GM21381 (cell line): ENCODE data around the gene CISTR.
"Not testable (repeated sequence)": the region's sequence is repeated elsewhere in the genome, so short reads cannot be mapped to it uniquely, and the experiment has no call there.

Source experiments
- ATAC-seq: cut with Tn5 transposase; IDR thresholded peaks from one replicate; pipeline ENCODE4 v1.9.1; 2021; ENCODE audit warnings: mild to moderate bottlenecking, moderate library complexity; ENCODE audit not compliant: unreplicated experiment

The CISTR gene

DNA sequence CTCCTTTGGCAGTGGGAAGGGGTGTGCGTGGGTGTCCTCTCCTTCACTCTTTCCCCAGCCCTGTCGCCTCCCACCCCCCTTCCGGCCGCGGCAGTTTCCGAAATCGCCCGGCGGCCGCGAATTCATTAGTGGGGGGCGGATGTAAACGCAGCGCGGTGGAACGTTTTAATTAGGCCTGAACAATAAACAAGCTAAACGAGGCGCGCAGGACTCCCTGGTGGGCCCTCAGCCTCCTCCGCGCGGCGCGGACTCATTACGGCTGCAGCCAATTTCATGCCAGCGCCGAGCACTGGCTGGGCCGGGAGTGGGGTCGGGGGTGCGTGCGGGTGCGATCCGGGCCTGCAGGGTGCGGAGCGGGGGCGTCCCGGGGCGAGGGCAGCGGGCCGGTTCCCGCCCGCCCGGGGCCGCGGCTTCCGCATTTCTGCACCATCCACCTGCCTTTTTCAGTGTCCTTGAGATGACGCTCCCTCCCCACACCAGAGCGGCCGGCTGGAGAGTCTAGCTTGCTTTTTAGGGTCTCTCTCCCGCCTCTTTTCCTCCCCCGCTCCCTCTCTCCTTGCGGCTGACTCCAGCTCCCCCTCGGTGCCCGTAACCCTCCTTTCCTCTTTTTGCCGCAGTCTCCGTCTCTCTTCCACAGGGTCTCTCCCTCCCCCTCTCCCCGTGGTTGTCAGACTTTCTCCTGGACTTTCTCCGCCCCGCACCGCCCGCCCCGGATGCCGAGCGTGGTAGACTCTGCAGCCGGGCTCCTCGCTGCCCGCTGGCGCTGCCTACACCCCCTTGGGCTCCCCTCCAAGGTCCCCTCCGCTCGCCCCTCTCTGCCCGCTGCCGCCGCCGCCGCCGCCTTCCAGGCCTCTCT lies at the start of gene CISTR:
TSS of gene CISTR (minus strand) at position 644 of the 856 bp plus-strand sequence.
- ATAC-seq: peak; percentile 27

DNA sequence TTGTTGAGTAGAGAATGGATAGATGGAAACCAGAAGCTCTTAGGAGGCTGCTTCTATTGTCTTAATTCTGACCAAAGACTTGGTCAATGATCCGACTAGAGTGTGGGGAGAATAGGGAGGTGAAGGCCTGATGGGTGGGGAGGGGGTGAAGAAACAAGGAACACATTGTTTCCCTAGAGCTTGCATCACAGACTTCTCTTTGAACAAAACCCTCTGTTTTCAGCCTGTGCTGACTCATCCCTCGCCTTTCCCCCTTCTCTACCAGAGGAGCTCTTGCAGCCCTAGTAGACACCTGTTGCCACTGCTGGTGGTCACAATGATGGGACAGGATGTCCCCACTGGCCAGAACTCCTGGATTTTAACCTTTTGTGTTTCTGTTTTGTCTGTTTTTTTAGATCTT lies 46.8 kb upstream of the CISTR start:
- ATAC-seq: no peak

DNA sequence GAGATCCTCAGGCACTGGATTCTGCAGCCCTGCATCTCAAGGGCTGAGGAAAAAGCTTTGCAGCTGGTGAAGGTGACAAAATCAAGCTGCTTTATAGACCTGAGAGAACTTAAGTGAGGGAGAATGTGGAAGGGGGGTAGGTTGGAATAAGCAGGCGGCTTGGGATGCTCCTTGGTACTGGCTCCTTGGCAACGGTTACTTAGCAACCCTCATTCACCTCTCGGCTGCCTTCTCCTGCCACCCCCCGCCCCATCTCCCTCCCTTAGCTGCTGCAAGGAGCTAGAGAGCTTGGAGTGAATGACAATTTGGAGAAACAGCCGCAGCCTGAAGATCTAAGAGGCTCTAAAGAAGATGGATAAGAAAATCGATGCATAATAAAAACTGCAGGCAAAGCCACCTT lies 44.1 kb upstream of the CISTR start:
- ATAC-seq: no peak

DNA sequence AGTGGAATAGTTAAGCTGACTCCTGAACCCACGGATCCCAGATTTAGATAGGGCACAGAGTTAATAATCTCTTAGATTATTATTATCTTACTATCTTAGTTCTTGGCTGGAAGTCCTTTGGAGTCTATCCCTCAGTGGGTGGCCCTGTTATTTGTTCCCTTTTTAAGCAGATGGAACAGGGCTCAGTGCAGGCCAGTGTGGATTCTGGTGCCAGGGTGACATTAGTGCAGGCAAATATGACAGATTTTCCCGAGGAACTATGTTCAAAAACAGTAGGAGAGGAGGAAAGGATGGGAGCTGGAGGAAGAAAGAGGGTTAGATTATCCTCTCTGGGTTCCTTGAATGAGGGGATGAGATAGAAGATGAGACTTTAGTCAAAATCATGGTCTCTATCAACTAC lies 41.4 kb upstream of the CISTR start:
- no peak for ATAC-seq

DNA sequence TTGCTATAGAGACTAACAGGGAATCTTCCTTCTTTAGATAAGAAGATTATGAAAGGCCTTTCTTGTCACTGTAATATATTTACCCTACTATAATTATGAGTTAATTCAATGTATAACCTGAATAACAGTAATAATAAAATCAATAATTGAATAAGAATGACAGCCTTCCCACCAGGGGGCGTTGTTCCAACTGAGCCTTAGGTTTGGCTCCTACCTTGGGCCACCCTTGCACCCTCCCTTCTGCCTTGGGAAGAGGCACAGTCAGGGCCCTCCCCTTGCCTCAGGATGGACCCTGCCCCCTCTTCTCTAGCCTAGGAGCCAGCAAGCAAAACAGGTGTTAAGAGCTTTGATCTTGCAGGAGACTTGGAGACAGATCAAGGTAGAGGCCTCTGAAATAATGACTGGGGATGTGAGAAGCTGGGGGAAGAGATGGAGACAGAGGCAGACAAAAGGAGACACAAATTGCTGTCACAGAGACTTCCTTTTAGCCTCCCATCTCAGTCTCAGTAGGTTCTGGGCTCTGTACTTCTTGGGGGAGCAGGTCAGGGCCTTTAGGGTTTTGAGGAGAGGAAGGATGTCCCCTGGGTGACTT lies 40.1 kb upstream of the CISTR start:
- no peak for ATAC-seq

DNA sequence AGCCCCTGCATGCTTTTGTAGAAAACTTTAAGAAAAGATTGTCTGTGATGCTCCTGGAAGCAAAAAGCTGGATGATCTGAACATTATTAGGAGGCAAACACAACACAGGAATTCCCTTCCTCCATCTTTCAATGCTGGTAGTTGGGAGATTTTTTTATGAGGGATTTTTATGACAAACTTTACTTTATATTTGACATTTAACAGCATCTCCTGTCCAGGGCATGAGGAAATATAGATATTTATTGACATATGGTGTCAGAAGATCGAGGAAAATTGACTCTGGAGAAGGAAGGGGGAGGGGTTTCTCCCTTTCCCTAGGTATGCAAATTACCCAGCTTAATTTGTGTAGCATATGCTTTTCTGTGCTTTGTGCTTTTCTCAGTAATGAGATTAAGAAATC lies 37.8 kb upstream of the CISTR start:
- ATAC-seq: no peak

DNA sequence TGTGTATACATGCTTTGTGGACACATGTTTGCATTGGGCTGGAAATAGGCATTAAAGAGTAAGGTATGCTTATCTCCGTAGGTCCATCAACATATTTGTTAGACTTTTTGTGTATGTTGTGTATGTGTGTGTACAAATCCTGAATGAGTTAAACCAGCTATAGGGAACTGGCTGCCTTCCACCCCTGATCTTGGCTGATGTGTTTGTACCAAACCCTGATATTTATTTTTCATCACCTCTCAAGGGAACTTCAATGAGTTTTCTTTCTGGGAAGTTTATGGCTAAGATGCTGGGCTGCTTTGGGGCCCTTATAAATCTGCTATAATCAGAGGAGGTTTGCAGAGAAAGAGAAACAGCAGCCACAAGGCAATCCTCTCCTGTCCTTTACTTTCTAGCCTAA lies 37.1 kb upstream of the CISTR start:
- ATAC-seq: no peak

DNA sequence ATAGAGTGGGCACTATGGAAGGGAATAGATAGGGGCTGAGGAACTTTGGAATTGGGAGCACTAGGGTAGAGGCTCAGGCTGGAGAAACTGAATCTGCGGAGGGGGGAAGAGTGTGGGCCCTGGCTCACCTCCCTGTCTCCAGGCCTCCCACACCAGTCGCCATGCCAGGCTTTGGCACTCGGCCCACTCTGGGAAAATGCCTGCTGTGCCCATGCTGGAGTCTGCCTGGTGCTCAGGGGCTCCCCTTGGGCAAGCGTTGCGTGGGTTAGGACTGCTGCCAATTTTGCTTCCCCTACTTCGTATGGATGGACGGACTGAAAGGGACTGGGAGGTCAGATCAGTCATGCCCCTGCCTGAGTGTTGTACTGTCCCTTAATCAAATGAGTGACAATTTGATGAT lies 34.6 kb upstream of the CISTR start:
- ATAC-seq: no peak

DNA sequence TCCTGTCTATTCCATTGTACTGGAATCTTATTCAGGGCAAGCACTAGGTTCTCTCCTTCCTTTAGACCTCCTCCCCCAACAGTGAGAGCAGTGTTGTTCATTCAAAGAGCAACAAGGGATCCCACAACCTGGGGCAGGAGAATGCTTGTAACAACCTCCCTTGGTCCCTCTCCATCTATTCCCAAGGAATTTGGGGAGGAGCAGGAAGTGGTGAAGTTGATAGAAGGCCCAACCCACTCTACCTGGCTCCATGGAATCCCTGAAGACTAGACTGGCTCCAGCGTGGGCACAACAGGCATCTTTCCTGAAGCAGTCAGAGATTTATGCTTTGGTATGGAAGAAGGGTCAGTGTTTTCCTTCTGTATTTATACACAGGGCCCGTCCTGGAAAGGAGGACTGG lies 33.4 kb upstream of the CISTR start:
- no peak for ATAC-seq

DNA sequence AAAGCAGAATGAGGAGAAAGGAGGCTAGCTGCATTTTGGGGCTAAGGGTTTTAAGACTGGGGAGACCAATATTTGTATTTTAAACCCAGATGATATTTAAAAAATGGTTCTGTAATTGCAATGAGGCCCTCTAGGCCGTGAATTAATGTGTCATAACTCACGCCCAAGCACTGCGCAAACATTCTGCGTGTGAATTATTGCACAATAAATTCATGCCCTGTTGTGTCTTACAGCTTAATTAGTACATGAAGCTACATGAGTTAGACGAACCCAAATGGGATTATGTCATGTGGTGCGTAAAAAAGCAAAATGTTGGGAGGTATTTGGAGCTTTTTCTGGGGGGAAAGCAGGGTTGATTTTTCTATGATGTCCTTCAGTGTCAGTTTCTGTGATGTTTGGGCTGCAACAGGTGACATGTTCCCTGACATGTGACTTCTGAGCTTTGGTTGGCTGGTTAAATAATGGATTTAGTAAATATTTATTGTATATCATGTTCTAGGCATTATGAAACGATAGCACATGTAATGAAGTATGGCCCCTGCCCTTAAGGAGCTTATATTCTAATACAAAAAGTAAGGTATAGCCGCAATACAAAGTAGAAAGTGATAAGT lies 30.4 kb upstream of the CISTR start:
- ATAC-seq: no peak

DNA sequence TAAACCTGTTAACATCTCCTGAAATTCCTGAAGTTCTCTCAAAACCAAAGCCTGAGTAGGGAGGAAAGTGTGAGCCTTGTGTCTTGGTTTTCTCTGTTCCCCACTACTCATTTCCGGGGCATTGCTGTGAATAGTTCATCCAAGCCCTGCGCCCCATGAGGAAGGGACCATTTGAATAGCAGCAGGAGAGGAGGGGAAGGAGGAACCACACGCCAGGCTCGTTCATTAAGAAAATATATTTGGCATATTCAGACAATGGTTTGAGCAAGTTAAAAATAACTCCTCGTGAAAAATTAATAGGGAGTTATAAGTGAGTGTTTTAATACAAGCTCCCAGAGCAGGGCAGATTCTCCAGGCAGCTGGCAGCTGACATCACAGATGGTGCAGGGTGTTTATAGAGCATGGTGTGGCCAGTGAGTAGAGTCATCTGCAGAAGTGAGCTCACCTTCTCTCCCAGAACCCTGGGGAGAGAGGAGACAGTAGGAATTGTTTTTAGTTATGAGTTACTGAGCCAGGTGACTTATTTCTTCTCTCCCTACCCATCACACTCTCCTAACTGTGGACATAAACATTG lies 29.5 kb upstream of the CISTR start:
- no peak for ATAC-seq

DNA sequence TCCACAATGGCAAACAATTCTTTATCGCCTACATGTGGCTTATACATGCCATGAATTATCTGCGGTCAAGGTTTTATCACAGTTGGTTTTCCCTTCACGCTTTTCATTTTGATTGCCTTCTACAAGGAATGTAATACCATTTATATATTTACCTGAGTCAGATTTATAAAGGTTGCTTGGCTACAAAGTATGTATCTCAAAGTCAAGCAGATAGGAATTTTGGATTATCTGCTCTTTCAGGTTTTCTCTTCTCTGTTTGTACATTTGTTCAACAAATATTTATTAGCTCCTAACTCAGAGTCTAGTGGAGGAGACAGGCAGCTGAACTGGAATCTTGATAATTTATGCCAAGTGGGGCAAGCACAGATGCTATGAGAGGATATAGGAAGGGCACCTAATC lies 28.5 kb upstream of the CISTR start:
- ATAC-seq: no peak

DNA sequence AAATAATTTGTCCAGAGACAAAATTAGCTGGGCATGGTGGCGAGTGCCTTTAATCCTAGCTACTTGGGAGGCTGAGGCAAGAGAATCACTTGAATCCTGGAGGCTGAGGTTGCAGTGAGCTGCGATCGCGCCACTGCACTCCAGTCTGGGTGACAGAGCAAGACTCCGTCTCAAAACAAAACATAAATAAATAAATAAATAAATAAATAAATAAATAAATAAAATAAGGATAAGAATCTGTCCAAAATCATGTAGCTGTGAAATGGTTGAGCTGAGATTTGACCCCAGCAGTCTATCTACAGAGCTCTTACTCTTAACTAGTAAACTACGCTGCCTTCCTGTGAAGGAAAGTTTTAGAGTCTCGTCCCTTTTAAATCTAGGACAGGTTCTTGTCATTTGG lies 27.9 kb upstream of the CISTR start:
- not testable (repeated sequence) for ATAC-seq

DNA sequence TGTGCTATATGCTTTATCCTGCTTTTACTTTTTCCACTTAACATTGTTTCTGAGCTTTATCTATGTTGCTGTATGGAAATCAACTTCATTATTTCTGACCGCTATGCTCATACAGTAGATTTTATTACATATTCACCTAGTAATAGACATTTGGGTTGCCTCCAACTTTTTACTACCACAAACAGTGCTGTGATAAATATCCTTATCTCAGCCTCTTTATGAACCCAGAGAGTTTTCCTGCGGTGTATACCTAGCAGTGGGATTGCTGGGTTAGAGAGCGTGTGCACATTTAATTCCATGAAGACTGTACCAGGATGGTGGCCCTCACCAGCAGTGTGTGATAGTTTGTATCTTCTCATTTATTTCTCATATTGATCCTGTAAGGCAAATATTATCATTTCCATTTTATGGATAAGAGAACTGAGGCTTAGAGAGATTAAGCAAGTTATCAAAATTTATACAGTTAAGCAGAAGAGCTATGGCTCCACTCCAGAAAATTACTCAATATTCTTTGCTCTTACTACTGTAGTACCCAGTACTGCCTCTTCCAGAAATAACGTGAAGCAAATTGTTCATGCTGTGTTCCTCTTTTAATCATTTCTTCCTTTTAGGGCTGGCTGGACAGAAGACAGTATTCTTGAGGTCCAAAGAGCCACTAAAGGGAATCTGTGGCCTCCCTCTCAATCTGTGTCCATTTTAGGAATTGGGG lies 26.3 kb upstream of the CISTR start:
- ATAC-seq: no peak

DNA sequence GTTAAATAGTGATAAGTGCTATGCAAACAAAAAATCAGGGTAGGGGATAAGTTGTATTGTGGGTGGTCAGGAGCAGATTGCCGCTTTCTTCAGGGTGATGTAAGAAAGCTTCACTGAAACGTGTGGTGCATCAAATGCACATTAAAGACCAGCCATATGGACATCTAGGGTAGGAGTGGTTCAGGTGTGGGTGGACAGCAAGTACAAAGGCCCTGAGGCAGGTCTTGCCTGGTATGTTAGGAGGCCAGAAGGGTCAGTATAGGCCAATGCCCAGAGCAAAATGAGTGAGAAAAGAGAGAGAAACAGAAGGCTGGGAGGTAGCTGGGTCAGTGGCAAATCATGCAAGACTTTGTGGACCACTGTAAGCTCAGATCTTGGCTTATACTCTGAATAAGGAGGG lies 25.6 kb upstream of the CISTR start:
- ATAC-seq: no peak

DNA sequence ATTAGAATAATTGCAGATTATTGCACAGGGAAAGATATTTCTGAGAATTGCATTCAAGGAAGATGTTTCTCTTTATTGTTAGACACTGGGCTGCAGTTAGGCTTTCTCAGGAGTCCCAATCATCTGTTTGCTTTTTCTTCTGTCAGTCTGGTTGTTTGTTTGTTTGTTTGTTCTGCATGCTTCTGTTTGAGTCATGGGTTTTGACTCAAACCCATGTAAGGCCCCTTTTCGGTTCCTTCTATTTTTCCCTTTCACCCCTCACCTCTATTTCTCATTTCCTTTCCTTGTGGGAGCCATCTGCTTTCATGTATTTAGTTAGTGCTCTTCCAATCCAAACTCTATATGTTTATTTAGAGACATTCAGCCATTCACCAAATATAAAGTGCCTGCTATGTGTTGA lies 25.1 kb upstream of the CISTR start:
- no peak for ATAC-seq

DNA sequence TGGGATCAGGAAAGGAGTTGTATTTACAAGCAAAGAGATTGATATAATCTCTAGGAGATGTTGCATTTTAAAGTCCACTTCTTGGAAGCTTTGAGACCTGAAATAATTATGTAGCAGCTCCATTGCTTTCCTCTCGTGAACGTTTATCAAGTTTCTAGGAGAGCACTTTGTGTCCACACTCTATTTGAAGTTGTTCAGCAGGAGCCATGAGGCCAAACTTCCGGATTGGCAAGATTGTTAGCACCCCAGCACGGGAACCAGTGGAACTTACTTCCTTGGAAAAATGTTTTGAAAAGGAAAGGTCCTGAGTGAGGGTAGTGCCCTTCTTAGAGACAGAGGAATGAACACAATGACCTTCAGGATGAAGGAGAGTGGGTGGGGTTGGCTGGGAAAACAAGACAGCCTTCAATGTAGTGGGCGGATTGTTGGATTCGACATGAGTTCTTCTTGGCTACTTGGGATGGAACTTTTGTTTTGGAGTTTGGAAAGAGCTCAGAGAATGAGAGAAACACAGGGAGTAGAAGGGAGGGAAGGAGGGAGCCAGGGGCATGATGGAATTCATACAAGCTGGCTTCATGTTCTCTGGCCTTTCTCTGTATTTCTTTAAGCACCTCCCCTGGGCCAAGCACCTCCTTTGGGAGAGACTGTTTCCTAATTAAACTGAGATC lies 23.8 kb upstream of the CISTR start:
- ATAC-seq: no peak

DNA sequence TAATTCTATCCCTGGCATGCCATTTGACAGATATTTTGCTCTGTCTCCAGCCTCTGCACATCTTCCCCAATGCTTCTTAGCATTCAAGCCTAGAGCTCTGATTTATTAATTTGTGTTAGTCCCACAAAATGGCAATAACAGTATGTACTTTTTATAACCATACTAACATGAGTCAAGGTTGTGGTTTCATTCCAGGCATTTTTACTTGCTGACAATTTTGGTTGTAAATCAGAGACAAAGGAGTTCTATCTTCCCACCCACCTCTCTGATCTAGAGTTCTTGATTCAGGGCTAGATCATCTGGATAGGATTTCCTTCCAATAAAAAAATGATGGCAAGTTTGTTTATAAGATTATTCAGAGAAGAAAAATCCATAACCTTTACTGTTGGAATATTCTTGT lies 18.5 kb upstream of the CISTR start:
- no peak for ATAC-seq

DNA sequence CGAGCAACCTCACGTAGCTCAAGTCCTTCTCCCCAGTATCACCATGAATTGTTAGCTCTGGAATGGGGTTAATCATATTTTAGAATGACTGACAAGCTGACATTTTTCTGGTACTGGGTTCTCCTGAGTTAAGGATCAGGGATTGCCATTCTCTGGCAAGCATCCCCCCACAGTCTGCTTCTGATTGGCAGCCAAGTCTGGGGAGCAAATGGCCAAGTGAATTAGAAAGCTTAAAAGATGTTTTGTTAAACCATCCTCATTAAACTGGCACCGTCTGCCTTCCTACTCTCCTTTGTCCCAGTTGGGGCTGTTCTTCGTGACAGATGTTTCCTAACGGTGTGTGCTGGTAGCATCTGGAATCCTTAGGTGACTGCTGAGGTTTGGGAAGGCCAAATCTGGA lies 17.2 kb upstream of the CISTR start:
- no peak for ATAC-seq

DNA sequence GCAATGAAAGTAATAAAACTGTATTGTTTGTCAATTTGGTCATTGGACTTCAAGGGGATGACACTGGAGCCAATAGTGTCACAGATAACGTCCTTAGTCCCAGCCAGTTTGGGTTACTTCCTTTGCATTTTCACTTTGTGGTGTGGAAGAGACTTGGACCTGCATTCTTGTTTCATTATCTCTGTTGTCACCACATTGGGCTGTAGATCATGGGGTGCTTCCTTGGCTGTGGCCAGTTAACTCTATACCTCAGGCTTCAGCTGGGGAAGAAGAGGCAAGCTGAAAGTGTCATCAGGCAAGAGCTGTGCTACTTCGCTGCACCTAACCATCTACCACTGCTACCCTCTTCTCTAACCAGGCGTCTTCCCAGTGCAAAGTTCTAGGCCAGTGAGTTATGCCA lies 15.1 kb upstream of the CISTR start:
- no peak for ATAC-seq

DNA sequence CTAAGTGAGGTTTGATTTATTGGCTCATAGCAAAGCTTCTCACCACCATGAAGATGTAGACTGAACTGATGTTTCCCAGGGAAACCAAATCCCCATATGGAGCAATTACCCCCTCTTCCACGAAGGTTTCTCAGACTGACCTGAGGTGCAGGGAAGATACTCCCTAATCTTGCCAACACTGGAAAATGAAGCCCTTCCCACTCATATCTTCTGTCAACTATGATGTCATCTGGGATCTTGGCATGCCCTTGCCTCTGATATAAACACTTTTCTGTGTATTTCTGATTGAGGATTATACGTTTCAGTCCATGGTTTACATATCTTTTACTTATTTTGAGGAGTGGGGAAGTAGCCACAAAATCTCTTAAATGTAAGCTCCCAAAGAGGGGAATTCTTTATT lies 14.1 kb upstream of the CISTR start:
- no peak for ATAC-seq
